ENCODE results near the gene PLXNA4. TPM values are rescaled to one million over a fixed set of nuclear protein-coding genes. Genes with fewer than 3 reads are reported as not detected.

Gene PLXNA4
- polyA plus RNA-seq, 2 of the 4 experiments (the other 2 are of a cell fraction): 0.12 to 0.34 TPM

GRCh38 chr7:132551439-132551838, 24.8 kb downstream of the PLXNA4 start:
- ChIA-PET POLR2A (no interaction called here), CTCF (interaction anchor here (1.0 to 2.3 kb wide), 2 partner anchors 29 to 862 kb away, joined by 4 to 7 read pairs; no protein-coding TSS in a partner anchor)
- TF ChIP-seq EP300 (IDR thresholded peaks at IDR 0.05): no peak
- no peak for TF ChIP-seq HDAC2 (IDR thresholded peaks at IDR 0.05)
- no peak for TF ChIP-seq TFCP2L1 (CRISPR knock-in tag; IDR thresholded peaks at IDR 0.05)
- no peak for TF ChIP-seq FOSB (CRISPR knock-in tag; IDR thresholded peaks at IDR 0.05)
- TF ChIP-seq SMC3 (IDR thresholded peaks at IDR 0.05): no peak
- TF ChIP-seq MAX (IDR thresholded peaks at IDR 0.05): no peak
- TF ChIP-seq SREBF2 (IDR thresholded peaks at IDR 0.05): no peak

GRCh38 chr7:132548489-132549078, 27.7 kb downstream of the PLXNA4 start:
- ChIA-PET POLR2A (no interaction called here), CTCF (no interaction called here)
- Histone ChIP-seq H3K9me3 (peaks cover 26% of the 10 kb centered on the region), H3K4me2 (no peak overlapping the region), H3K4me1 (no peaks in the 10 kb centered on the region), H3K4me3 (no peak overlapping the region), H3K27ac (no peak overlapping the region)
- TF ChIP-seq EHF (CRISPR knock-in tag; IDR thresholded peaks at IDR 0.05): no peak
- no peak for TF ChIP-seq MAX (IDR thresholded peaks at IDR 0.05)
- TF ChIP-seq POLR2A (IDR thresholded peaks at IDR 0.05; ENCODE audit: low read length): no peak
- TF ChIP-seq HOXA7 (CRISPR knock-in tag; IDR thresholded peaks at IDR 0.05): no peak
- no peak for TF ChIP-seq RCOR1 (IDR thresholded peaks at IDR 0.05; ENCODE audit: low read depth, low read length)
- no peak for TF ChIP-seq HOXB13 (CRISPR knock-in tag; IDR thresholded peaks at IDR 0.05; ENCODE audit: low read depth)
- no peak for TF ChIP-seq ZSCAN20 (CRISPR knock-in tag; IDR thresholded peaks at IDR 0.05)
- no peak for TF ChIP-seq JUN (IDR thresholded peaks at IDR 0.05)
- no peak for DNase-seq (ENCODE audit: low read depth in 1 of 2, low spot score in 1 of 2)
- WGBS (ENCODE audit: missing lambda C conversion rate): 7% methylated on average over 4 of the region's 4 CpGs
- no peak for FAIRE-seq
- no peak for ATAC-seq

More at GRCh38 chr7:132551439-132551838, 24.8 kb downstream of the PLXNA4 start:
- Histone ChIP-seq H3K4me2 (no peak overlapping the region), H3K27ac (no peak overlapping the region), H3K4me1 (no peaks in the 10 kb centered on the region), H3K4me3 (no peak overlapping the region), H3K9me3 (peaks cover 26% of the 10 kb centered on the region)
- no peak for DNase-seq (ENCODE audit: low read depth in 1 of 2, low spot score in 1 of 2)
- WGBS (ENCODE audit: missing lambda C conversion rate): 23% methylated on average over 6 of the region's 6 CpGs
- no peak for ATAC-seq
- FAIRE-seq: no peak

GRCh38 chr7:132547821-132548220, 28.4 kb downstream of the PLXNA4 start:
- H3K4me2 ChIP-seq: no peak overlapping the region
- no peak for FAIRE-seq
- no peak for ATAC-seq
- no peaks in the 10 kb centered on the region for H3K4me1 ChIP-seq
- no peak overlapping the region for H3K4me3 ChIP-seq
- POLR2A ChIA-PET: no interaction called here
- H3K9me3 ChIP-seq: peaks cover 26% of the 10 kb centered on the region
- 7% methylated on average over 6 of the region's 6 CpGs for WGBS (ENCODE audit: missing lambda C conversion rate)
- CTCF ChIA-PET: no interaction called here
- no peak for DNase-seq (ENCODE audit: low read depth in 1 of 2, low spot score in 1 of 2)
- H3K27ac ChIP-seq: no peak overlapping the region
- no peak for TF ChIP-seq RFX5 (IDR thresholded peaks at IDR 0.05)

GRCh38 chr7:132546366-132547127, 29.7 kb downstream of the PLXNA4 start:
- ChIA-PET CTCF (no interaction called here), POLR2A (no interaction called here)
- no peak for DNase-seq (ENCODE audit: low read depth in 1 of 2, low spot score in 1 of 2)
- Histone ChIP-seq H3K9me3 (peaks cover 20% of the 10 kb centered on the region), H3K4me1 (no peaks in the 10 kb centered on the region), H3K27ac (no peak overlapping the region), H3K4me3 (no peak overlapping the region), H3K4me2 (no peak overlapping the region)
- 0% methylated on average over 1 of the region's 1 CpG for WGBS (ENCODE audit: missing lambda C conversion rate)
- no peak for FAIRE-seq
- ATAC-seq: no peak
- TF ChIP-seq KDM5A (IDR thresholded peaks at IDR 0.05) (no peak), USF2 (IDR thresholded peaks at IDR 0.05) (no peak), HES2 (IDR thresholded peaks at IDR 0.05) (no peak), RARB (CRISPR knock-in tag; IDR thresholded peaks at IDR 0.05) (no peak), CBX2 (IDR thresholded peaks at IDR 0.05; ENCODE audit: borderline replicate concordance, low read depth) (no peak), NPAS2 (CRISPR knock-in tag; IDR thresholded peaks at IDR 0.05; ENCODE audit: borderline replicate concordance) (no peak), RCOR1 (IDR thresholded peaks at IDR 0.05; ENCODE audit: low read depth, low read length) (no peak), ATOH8 (CRISPR knock-in tag; IDR thresholded peaks at IDR 0.05; ENCODE audit: low read depth) (no peak), HOXA7 (CRISPR knock-in tag; IDR thresholded peaks at IDR 0.05) (no peak), HOXB5 (CRISPR knock-in tag; IDR thresholded peaks at IDR 0.05) (no peak), MYC (IDR thresholded peaks at IDR 0.05; ENCODE audit: borderline replicate concordance, low read length) (no peak), ELK1 (IDR thresholded peaks at IDR 0.05; ENCODE audit: low read depth, low read length) (no peak), HDAC2 (IDR thresholded peaks at IDR 0.05) (no peak), POLR2AphosphoS2 (conservative IDR thresholded peaks at IDR 0.05; ENCODE audit: low read length) (no peak), BCL3 (IDR thresholded peaks at IDR 0.05) (no peak)

Measured in A549 (cell line).